Stimulated activated memory B cell treated with anti-CD40 and anti-IgM and Interleukin-4, amounts not matched to agents 10 μg/mL and 1 μg/mL and 100 μg/mL, for 72 hours (primary cell): Measurements from ENCODE around the gene MCM6.
A peak's percentile ranks its signal among the peaks of the same experiment; 100 is the strongest.

ENCODE experiments used
- ATAC-seq: fragments of 150-1000 bp; cut with Tn5 transposase; 2 replicates; pipeline ENCODE4 v1.10.0; 2021
- H3K27ac Mint-ChIP-seq: one replicate; pipeline ENCODE4 v1.8.0; 2022; ENCODE audit warnings: mild to moderate bottlenecking, mixed read lengths
- H3K27me3 Mint-ChIP-seq: one replicate; pipeline ENCODE4 v1.8.0; 2022; ENCODE audit warnings: mixed read lengths
- H3K36me3 Mint-ChIP-seq: one replicate; pipeline ENCODE4 v1.8.0; 2022; ENCODE audit warnings: mixed read lengths
- H3K4me1 Mint-ChIP-seq: one replicate; pipeline ENCODE4 v1.8.0; 2022; ENCODE audit warnings: mixed read lengths
- H3K4me3 Mint-ChIP-seq: one replicate; pipeline ENCODE4 v1.8.0; 2022; ENCODE audit warnings: mild to moderate bottlenecking, moderate library complexity, mixed read lengths
- H3K9me3 Mint-ChIP-seq: one replicate; pipeline ENCODE4 v1.8.0; 2022; ENCODE audit warnings: mixed read lengths

The MCM6 gene

GRCh38 chr2:135843671-135844070, 32.6 kb downstream of the MCM6 start:
- H3K9me3 Mint-ChIP-seq, result no peaks in the 10 kb centered on the region
- no peak overlapping the region for H3K27ac Mint-ChIP-seq
- peaks cover 6% of the 10 kb centered on the region for H3K4me1 Mint-ChIP-seq
- peaks cover 64% of the 10 kb centered on the region for H3K36me3 Mint-ChIP-seq
- no peaks in the 10 kb centered on the region for H3K27me3 Mint-ChIP-seq
- no peak overlapping the region for H3K4me3 Mint-ChIP-seq
- no peak for ATAC-seq

GRCh38 chr2:135840601-135841000, 35.6 kb downstream of the MCM6 start:
- Mint-ChIP-seq H3K4me3 (no peak overlapping the region), H3K36me3 (peaks cover 39% of the 10 kb centered on the region), H3K27me3 (no peaks in the 10 kb centered on the region), H3K4me1 (peaks cover 6% of the 10 kb centered on the region), H3K9me3 (no peaks in the 10 kb centered on the region), H3K27ac (peak overlapping the region; percentile 46)
- peak; percentile 48 for ATAC-seq

GRCh38 chr2:135839713-135840112, 36.5 kb downstream of the MCM6 start:
- Mint-ChIP-seq H3K4me3 (no peak overlapping the region), H3K4me1 (peaks cover 6% of the 10 kb centered on the region), H3K36me3 (peaks cover 38% of the 10 kb centered on the region), H3K27ac (peak overlapping the region; percentile 46), H3K9me3 (no peaks in the 10 kb centered on the region), H3K27me3 (no peaks in the 10 kb centered on the region)
- ATAC-seq, result no peak

- Mint-ChIP-seq H3K27ac (no peak overlapping the region), H3K36me3 (peaks cover 26% of the 10 kb centered on the region), H3K27me3 (no peaks in the 10 kb centered on the region), H3K9me3 (no peaks in the 10 kb centered on the region), H3K4me3 (no peak overlapping the region), H3K4me1 (peaks cover 6% of the 10 kb centered on the region)
- no peak for ATAC-seq
Observed at GRCh38 chr2:135838502-135838901, 37.7 kb downstream of the MCM6 start.

- no peak within 1 kb of the TSS for H3K27ac Mint-ChIP-seq
- H3K27me3 Mint-ChIP-seq, result no peaks in the 10 kb centered on the region
- H3K4me1 Mint-ChIP-seq, result peaks cover 6% of the 10 kb centered on the region
- ATAC-seq, result no peak
- H3K36me3 Mint-ChIP-seq, result peaks cover 12% of the 10 kb centered on the region
- H3K4me3 Mint-ChIP-seq, result no peak within 1 kb of the TSS
- no peaks in the 10 kb centered on the region for H3K9me3 Mint-ChIP-seq
Observed at GRCh38 chr2:135836596-135837270, 39.5 kb downstream of the MCM6 start, which contains the start of gene LCT. Gene LCT, minus strand, starts transcription at chr2:135837184. Its CDS starts 15 bp downstream, at chr2:135837169.

- Mint-ChIP-seq H3K9me3 (no peaks in the 10 kb centered on the region), H3K27ac (no peak overlapping the region), H3K27me3 (no peaks in the 10 kb centered on the region), H3K4me1 (no peaks in the 10 kb centered on the region), H3K36me3 (no peaks in the 10 kb centered on the region), H3K4me3 (no peak overlapping the region)
- no peak for ATAC-seq
Observed at GRCh38 chr2:135832891-135833290, 43.4 kb downstream of the MCM6 start.

DNA sequence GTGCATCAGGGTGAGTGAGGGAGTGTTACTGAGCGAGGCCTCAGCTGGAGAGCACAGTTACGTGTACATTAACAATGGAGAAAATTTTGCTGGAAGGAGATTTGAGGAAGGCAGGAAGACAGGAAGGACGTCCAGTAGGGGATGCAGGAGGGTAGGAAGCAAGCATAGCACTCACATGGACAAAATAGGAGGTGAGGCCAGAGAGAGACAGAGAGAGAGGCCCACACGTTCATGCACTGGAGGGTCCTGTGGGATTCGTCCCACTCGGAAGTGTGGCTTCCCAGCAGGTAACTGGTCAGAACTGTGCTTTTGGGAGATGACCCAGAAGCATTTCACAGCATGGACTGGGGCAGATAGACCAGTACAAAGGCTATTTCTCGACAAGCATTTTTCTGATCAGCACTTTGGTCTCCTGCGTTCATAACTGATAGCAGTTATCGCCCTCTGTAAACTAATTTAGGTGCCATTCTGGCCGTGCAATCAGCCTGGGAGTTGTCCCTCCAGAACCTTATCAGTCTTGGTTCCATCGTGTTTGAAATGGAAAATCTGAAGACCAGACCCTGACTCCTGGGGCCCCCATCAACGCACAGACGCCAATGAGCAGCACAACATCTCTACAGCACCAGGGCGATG, 44.9 kb downstream of the MCM6 start:
- ATAC-seq, result peak; percentile 45
- H3K4me3 Mint-ChIP-seq, result no peak overlapping the region
- no peak overlapping the region for H3K27ac Mint-ChIP-seq
- no peaks in the 10 kb centered on the region for H3K9me3 Mint-ChIP-seq
- no peaks in the 10 kb centered on the region for H3K4me1 Mint-ChIP-seq
- H3K27me3 Mint-ChIP-seq, result no peaks in the 10 kb centered on the region
- H3K36me3 Mint-ChIP-seq, result no peaks in the 10 kb centered on the region

DNA sequence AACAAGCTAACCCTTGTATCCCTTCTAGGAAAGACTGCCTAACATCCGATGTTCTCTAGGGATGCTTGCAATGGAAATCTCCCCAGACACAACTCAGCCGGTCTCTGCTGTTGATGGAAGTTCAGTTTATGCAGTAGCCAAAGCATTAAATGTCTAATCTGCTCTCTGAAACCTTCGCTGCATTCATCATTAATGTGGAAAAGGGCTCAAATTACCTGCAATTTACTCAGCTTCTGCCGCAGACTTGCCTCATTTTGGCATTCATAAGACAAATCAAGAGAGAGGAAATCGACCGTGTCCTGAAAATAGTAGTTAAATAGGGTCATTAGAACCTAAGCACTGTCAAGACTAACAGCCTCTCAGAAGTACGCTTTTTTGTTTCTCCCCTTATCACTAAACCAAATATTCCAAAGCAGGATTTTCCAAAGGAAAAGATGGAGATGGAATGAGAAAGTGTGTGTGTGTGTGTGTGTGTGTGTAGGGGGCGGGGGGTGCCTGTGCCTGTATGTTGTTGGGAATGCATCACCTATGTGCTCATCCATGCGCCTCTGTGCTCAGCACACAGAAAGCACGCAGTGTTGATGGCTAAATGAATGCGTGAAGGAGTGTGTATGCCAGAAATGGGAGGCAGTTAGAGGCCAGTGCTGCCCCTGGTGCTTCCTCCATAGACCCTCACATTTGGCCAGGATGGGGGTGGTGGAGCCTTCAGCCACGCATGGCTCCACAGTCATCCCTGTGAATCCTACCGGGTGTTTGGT, 46.7 kb downstream of the MCM6 start:
- no peak for ATAC-seq
- H3K9me3 Mint-ChIP-seq, result no peaks in the 10 kb centered on the region
- no peak overlapping the region for H3K27ac Mint-ChIP-seq
- H3K36me3 Mint-ChIP-seq, result no peaks in the 10 kb centered on the region
- no peaks in the 10 kb centered on the region for H3K27me3 Mint-ChIP-seq
- H3K4me3 Mint-ChIP-seq, result no peak overlapping the region
- H3K4me1 Mint-ChIP-seq, result no peaks in the 10 kb centered on the region

GRCh38 chr2:135826544-135826943, 49.7 kb downstream of the MCM6 start:
- Mint-ChIP-seq H3K36me3 (peaks cover 15% of the 10 kb centered on the region), H3K27ac (no peak overlapping the region), H3K4me1 (no peaks in the 10 kb centered on the region), H3K9me3 (peaks cover 9% of the 10 kb centered on the region), H3K27me3 (peaks cover under 1% of the 10 kb centered on the region), H3K4me3 (no peak overlapping the region)
- no peak for ATAC-seq

- Mint-ChIP-seq H3K27me3 (peaks cover 9% of the 10 kb centered on the region), H3K4me3 (no peak overlapping the region), H3K27ac (no peak overlapping the region), H3K36me3 (peaks cover 15% of the 10 kb centered on the region), H3K4me1 (no peaks in the 10 kb centered on the region), H3K9me3 (peaks cover 9% of the 10 kb centered on the region)
- peak; percentile 9 for ATAC-seq
Observed at GRCh38 chr2:135825550-135826176, 50.6 kb downstream of the MCM6 start.

- peaks cover 14% of the 10 kb centered on the region for H3K27me3 Mint-ChIP-seq
- no peak overlapping the region for H3K4me3 Mint-ChIP-seq
- peak; percentile 6 for ATAC-seq
- H3K4me1 Mint-ChIP-seq, result no peaks in the 10 kb centered on the region
- H3K9me3 Mint-ChIP-seq, result peaks cover 9% of the 10 kb centered on the region
- H3K36me3 Mint-ChIP-seq, result peaks cover 15% of the 10 kb centered on the region
- H3K27ac Mint-ChIP-seq, result no peak overlapping the region
Observed at GRCh38 chr2:135825131-135825530, 51.1 kb downstream of the MCM6 start.

GRCh38 chr2:135822855-135823254, 53.4 kb downstream of the MCM6 start:
- peaks cover 17% of the 10 kb centered on the region for H3K27me3 Mint-ChIP-seq
- no peak overlapping the region for H3K27ac Mint-ChIP-seq
- ATAC-seq, result no peak
- H3K4me1 Mint-ChIP-seq, result no peaks in the 10 kb centered on the region
- peaks cover 15% of the 10 kb centered on the region for H3K36me3 Mint-ChIP-seq
- H3K4me3 Mint-ChIP-seq, result no peak overlapping the region
- H3K9me3 Mint-ChIP-seq, result peaks cover 9% of the 10 kb centered on the region

- no peak for ATAC-seq
- no peaks in the 10 kb centered on the region for H3K4me1 Mint-ChIP-seq
- H3K9me3 Mint-ChIP-seq, result peaks cover 9% of the 10 kb centered on the region
- peaks cover 17% of the 10 kb centered on the region for H3K27me3 Mint-ChIP-seq
- H3K36me3 Mint-ChIP-seq, result peaks cover 15% of the 10 kb centered on the region
- no peak overlapping the region for H3K27ac Mint-ChIP-seq
- no peak overlapping the region for H3K4me3 Mint-ChIP-seq
Observed at GRCh38 chr2:135821190-135821589, 55.1 kb downstream of the MCM6 start.

- Mint-ChIP-seq H3K4me3 (peak overlapping the region; percentile 3), H3K27me3 (peaks cover 17% of the 10 kb centered on the region), H3K9me3 (peaks cover 9% of the 10 kb centered on the region), H3K36me3 (peaks cover 15% of the 10 kb centered on the region), H3K4me1 (no peaks in the 10 kb centered on the region), H3K27ac (no peak overlapping the region)
- peak; percentile 83 for ATAC-seq
Observed at GRCh38 chr2:135820003-135820618, 56.1 kb downstream of the MCM6 start.
